ENCODE measurements around the gene SYF2.

GRCh38 chr1:25222606-25223005 is 9.7 kb downstream of the SYF2 start:
- no peak for TF ChIP-seq CTCF (IDR thresholded peaks at IDR 0.05)
- TF ChIP-seq POLR2A (IDR thresholded peaks at IDR 0.05): no peak
- TF ChIP-seq EP300 (IDR thresholded peaks at IDR 0.05): no peak
